Ishikawa (cell line): ENCODE data around the gene CHCHD6.

Experiments
- CEBPB ChIP-seq: IDR thresholded peaks from 2 replicates; pipeline ENCODE4 v1.6.1; 2012
- CREB1 ChIP-seq: IDR thresholded peaks from 2 replicates; pipeline ENCODE4 v1.6.1; 2012; ENCODE audit warnings: low read depth
- EGR1 ChIP-seq: IDR thresholded peaks from 2 replicates; pipeline ENCODE4 v1.6.1; 2012
- EP300 ChIP-seq: IDR thresholded peaks from 2 replicates; pipeline ENCODE4 v1.6.1; 2012; ENCODE audit warnings: borderline replicate concordance
- FOXM1 ChIP-seq: IDR thresholded peaks from 2 replicates; pipeline ENCODE4 v1.6.1; 2012; ENCODE audit warnings: low read depth, borderline replicate concordance
- NFIC ChIP-seq: IDR thresholded peaks from 2 replicates; pipeline ENCODE4 v1.6.1; 2012
- TEAD4 ChIP-seq: IDR thresholded peaks from 2 replicates; pipeline ENCODE4 v1.6.1; 2012
- ZBTB7A ChIP-seq: IDR thresholded peaks from 2 replicates; pipeline ENCODE4 v1.6.1; 2012; ENCODE audit warnings: low read depth
- TF ChIP-seq, protein P1 (sequence below): IDR thresholded peaks from 2 replicates; pipeline ENCODE4 v1.6.1; 2012
- TF ChIP-seq, protein P2 (sequence below): IDR thresholded peaks from 2 replicates; pipeline ENCODE4 v1.6.1; 2012; ENCODE audit warnings: low read depth, mild to moderate bottlenecking

- TF ChIP-seq CREB1 (no peak), TEAD4 (no peak), ZBTB7A (no peak), EGR1 (no peak), EP300 (no peak), CEBPB (no peak), FOXM1 (no peak), NFIC (no peak)
- TF ChIP-seq, protein P1, sequence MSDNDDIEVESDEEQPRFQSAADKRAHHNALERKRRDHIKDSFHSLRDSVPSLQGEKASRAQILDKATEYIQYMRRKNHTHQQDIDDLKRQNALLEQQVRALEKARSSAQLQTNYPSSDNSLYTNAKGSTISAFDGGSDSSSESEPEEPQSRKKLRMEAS = no peak
- TF ChIP-seq, protein P2, sequence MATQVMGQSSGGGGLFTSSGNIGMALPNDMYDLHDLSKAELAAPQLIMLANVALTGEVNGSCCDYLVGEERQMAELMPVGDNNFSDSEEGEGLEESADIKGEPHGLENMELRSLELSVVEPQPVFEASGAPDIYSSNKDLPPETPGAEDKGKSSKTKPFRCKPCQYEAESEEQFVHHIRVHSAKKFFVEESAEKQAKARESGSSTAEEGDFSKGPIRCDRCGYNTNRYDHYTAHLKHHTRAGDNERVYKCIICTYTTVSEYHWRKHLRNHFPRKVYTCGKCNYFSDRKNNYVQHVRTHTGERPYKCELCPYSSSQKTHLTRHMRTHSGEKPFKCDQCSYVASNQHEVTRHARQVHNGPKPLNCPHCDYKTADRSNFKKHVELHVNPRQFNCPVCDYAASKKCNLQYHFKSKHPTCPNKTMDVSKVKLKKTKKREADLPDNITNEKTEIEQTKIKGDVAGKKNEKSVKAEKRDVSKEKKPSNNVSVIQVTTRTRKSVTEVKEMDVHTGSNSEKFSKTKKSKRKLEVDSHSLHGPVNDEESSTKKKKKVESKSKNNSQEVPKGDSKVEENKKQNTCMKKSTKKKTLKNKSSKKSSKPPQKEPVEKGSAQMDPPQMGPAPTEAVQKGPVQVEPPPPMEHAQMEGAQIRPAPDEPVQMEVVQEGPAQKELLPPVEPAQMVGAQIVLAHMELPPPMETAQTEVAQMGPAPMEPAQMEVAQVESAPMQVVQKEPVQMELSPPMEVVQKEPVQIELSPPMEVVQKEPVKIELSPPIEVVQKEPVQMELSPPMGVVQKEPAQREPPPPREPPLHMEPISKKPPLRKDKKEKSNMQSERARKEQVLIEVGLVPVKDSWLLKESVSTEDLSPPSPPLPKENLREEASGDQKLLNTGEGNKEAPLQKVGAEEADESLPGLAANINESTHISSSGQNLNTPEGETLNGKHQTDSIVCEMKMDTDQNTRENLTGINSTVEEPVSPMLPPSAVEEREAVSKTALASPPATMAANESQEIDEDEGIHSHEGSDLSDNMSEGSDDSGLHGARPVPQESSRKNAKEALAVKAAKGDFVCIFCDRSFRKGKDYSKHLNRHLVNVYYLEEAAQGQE = no peak
Measured at GRCh38 chr3:126878664-126879063, 174.6 kb downstream of the CHCHD6 start.
